Left forelimb (tissue), 1 donor: ENCODE measurements around the gene FZD10.

Source experiments
- DNase-seq: peaks from one replicate; pipeline ENCODE4 v3.0.0-alpha.2; 2018; ENCODE audit warnings: low spot score

Gene FZD10

DNA sequence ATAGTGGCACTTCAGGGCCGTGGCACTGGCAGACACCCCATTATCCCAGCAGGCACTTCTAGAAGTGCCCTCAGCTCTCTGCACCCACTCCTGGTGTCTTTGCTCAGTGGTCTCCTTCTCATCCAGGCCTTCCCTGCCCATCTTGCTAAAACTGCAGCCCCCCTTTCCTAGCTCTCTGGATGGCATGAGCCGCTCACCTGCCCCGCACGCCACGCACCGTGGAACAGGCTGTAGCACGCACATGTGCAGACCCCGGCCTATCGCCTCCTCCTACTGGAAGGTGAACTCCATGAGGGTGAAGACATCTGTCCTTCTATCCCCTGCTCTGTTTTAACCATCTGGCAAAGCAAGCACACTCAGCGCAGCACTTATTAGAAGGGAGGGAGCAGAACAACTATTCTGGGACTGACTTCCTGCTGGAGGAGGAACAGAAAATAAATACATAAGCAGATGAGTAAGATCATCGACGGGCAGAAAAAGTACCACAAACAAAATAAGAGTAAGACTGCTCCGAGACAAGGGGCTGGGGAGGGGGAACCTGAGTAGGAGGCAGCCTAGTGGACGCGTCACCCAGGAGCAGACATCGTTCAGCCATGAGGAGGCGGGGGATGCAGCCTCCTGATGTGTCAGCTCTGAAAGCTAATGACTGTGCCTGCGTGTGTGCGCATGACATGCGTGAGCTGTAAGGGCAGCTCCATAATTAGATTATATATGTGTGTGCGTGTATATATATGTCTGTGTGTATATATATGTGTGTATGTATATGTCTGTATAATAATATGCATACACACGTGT is 7.8 kb upstream of the FZD10 start:
- DNase-seq = no peak

DNA sequence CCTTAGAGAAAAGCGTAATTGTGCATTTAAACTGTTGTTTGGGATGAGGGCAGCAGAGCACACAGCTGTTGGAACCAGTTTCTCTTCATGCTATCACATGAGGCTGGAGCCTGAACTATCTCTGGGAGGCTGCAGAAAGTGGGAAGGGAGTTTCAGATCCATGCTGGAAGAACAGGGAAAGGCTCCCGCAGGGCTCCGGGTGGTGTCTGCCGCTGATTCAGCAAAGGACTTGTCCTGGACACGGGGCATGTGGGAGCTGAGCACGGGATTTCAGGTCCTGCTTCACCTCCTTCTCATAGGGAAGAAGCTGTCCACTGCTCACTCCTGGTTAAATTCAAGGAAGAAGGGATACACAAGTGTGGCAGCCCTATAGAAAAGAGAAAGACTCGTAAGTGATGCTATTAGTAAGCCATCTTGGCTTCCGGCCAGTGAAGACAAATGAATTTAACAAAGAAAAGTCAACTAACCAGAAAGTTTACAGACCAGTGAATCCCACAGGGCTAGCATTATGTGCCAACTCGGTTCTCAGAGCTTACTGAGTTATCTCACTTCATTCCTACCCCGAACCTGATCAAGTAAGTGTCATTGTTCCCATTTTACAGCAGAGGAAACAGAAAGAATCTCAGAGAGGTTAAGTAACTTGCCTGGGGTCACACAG is 6.7 kb upstream of the FZD10 start:
- no peak for DNase-seq

DNA sequence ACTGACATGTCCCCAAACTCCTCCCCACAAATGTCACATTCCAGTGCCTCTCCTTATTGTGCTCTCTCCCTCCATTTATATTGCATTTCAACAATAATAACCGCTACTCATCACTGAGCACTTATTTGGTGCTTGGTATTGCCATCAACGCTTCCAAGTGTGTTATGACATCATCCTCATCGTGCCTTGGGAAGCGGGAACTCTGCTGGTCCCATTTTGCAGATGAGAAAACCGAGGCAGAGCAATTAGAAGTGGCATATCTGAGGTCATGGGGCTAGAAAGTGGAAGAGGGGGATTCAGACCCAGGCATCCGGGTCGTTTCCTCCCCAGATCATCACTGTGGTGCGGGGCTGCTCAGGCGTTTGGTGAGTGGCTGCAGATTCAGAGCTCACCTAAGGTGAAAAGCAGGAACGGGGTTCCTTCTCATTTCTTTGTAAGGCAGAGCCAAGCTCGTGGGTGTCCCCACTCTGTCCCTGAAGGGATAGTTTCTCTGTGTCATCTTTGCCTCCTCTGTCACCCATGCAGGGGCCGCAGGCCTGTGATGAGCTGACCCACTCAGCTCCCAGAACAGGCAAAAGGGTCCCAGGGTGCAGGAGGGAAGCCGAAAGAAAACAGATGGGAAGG is 5.5 kb upstream of the FZD10 start:
- no peak for DNase-seq

DNA sequence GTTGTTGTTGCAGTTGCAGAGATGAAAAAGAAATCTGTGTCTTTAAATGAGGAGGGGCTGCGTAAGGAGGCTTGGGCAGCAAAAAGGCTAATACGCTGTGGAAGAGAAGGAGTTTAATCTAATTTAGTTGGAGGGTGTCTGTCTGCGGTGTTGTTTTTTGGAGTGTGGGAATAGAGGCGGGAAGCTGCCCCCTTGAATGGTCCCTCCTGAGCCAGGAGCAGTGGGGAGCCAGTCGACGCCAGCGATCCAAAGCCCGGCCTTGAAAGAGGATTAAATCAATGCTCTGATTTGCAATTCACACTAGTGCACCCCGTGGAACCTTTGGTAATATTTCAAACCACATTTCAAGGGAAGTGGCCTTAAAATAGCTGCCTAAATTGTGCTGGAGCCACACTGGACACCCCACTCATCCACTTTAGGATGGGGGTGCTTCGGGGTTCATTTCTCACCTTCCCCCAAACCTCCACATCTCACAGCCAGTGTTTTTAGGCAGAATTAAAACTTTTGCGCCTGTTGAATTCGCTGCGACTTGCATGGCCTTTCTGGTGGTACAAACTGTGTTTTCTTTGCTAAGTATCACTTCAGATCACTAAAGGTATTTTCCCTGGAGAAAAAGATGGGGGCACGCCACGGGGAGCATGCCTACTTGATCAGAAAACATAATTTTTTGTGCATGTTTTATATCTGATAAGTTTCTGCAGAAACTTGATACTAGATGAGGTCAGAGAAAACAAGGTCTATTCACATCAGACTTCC is 4.1 kb upstream of the FZD10 start:
- no peak for DNase-seq

DNA sequence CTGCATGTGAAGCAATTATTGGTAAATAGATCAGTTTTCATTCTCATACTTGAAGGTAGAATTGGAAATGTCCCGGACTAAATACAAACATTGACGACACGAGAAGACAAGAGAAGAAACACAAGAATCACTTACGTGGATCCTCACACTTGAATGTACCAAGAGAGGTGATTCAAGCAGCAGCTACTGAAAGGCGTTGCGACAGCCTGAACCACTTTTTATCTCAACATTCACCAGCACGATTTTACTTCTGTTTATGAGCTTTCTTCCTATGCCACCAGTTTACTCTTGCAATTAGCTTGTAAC is 3.6 kb upstream of the FZD10 start:
- DNase-seq = no peak

DNA sequence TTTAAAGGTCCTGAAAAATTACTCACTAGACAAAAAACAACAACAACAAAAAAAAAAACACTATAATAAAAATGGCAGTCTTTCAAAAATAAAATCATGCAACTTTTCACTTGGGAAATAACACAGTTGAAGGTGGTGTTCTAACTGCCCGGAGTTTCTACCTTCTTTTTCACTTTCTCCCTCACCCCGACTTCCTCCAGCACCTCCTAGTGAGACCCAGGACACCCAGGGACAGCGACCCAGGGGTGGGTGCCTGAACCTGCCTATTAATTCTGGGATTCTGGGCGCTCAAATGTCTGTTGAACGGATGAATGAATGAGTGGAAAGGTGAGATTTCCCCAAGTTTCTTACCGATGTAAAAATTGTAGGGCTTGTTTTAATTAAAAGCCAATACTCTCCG is 2.0 kb upstream of the FZD10 start:
- DNase-seq = no peak

DNA sequence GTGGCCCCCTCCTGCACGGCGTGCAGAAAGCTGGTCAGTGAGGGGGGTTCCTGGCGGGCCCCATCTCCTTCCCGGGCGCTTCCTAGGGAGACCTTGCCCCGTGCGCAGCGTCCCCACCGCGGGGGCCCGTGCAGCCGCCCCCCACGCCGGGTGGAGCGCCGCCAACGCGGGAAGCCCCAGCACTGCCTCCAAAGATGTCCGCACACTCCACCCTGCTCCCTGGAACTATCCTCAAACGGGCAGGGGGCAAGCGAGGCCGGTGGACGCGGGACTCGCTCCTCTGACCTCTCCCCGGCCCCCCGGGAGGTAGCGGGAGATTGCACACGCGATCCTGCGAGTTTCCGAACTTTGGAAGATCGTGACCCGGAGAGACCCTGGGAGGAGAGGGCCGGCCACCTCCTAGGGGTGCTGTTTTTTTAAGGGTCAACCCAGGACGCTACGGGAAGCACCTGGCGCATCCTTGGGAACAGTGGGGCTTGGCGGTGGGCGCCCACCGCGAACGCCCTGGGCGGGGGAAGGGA is 1.5 kb upstream of the FZD10 start:
- DNase-seq = no peak

DNA sequence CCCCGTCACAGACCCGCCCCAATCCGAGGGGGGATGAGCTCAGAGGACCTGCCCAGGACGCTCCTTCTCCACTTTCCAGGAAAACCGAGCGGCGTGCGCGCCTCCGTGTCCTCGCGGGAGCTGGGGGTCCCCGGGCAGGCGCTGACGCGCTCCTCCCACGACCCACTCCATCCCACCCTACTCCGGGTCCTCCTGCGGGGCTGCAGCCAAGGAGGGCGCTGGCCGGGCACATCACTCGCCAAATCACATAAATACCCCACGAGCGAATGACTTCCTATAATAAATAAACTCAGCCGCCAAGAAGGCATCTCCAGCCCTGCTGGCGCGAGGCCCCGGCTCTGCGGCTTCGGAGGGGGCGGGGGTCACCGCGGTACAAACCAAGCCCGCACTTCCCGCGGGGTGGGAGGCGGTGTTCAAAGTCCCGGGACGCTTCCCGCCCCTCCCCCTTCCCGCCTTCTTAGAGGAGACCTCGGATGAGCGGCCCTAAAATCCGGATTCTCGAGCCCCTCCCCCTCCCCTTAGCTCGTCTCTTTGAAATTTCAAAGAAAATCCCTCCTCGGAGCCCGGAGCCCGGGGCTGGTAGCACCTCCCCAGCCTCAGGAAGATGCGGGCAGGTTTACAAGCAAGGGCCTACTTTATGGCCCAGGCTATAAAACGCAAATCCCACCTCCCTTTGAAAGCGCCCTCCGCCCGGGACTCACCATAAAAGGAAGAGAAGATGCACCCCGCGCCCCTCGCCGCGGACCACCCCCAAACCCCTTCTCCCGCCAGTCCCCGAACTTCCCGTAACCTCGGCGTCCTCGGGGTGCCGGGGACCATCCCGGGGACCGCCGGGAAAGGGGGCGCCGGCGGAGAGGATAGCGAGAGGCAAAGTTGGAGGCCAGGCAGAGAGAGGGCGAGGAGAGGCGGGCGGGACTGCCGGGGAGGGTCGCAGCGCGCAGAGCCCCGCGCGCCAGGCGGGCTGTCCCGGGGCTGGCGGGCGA is 712 bp upstream of the FZD10 start:
- DNase-seq = peak; percentile 72

DNA sequence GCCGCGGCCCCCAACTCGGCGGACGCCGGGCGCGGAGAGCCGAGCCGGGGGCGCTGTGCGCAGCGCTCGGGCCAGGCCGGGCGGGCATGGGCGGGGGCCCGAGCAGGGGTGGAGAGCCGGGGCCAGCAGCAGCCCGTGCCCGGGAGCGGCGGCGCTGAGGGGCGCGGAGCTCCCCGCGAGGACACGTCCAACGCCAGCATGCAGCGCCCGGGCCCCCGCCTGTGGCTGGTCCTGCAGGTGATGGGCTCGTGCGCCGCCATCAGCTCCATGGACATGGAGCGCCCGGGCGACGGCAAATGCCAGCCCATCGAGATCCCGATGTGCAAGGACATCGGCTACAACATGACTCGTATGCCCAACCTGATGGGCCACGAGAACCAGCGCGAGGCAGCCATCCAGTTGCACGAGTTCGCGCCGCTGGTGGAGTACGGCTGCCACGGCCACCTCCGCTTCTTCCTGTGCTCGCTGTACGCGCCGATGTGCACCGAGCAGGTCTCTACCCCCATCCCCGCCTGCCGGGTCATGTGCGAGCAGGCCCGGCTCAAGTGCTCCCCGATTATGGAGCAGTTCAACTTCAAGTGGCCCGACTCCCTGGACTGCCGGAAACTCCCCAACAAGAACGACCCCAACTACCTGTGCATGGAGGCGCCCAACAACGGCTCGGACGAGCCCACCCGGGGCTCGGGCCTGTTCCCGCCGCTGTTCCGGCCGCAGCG is 639 bp downstream of the FZD10 start:
- no peak for DNase-seq

DNA sequence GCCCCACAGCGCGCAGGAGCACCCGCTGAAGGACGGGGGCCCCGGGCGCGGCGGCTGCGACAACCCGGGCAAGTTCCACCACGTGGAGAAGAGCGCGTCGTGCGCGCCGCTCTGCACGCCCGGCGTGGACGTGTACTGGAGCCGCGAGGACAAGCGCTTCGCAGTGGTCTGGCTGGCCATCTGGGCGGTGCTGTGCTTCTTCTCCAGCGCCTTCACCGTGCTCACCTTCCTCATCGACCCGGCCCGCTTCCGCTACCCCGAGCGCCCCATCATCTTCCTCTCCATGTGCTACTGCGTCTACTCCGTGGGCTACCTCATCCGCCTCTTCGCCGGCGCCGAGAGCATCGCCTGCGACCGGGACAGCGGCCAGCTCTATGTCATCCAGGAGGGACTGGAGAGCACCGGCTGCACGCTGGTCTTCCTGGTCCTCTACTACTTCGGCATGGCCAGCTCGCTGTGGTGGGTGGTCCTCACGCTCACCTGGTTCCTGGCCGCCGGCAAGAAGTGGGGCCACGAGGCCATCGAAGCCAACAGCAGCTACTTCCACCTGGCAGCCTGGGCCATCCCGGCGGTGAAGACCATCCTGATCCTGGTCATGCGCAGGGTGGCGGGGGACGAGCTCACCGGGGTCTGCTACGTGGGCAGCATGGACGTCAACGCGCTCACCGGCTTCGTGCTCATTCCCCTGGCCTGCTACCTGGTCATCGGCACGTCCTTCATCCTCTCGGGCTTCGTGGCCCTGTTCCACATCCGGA is 1.4 kb downstream of the FZD10 start:
- DNase-seq = no peak

DNA sequence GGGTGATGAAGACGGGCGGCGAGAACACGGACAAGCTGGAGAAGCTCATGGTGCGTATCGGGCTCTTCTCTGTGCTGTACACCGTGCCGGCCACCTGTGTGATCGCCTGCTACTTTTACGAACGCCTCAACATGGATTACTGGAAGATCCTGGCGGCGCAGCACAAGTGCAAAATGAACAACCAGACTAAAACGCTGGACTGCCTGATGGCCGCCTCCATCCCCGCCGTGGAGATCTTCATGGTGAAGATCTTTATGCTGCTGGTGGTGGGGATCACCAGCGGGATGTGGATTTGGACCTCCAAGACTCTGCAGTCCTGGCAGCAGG is 1.9 kb downstream of the FZD10 start:
- no peak for DNase-seq

DNA sequence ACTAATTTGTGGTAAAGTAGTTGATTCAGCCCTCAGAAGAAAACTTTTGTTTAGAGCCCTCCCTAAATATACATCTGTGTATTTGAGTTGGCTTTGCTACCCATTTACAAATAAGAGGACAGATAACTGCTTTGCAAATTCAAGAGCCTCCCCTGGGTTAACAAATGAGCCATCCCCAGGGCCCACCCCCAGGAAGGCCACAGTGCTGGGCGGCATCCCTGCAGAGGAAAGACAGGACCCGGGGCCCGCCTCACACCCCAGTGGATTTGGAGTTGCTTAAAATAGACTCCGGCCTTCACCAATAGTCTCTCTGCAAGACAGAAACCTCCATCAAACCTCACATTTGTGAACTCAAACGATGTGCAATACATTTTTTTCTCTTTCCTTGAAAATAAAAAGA is 2.7 kb downstream of the FZD10 start:
- DNase-seq = no peak

DNA sequence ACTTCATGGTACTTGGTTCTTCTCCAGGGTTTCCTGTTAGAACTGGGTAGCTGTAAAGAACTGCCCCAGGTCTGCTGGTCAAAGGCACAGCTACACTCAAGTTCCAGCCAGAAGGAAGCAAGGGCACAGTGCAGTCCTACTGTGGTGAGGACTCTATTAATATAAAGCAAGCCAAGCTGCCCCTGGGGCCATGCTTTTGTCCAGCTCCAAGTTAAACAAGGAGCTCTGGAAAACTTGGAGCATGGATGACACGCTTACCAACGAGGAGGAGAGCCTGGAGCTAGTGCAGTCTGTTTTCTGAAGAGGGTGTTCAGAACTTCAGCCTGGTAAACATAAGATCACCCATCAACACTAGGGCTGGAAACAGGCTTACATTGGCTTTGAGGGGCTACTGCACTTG is 4.0 kb downstream of the FZD10 start:
- no peak for DNase-seq

DNA sequence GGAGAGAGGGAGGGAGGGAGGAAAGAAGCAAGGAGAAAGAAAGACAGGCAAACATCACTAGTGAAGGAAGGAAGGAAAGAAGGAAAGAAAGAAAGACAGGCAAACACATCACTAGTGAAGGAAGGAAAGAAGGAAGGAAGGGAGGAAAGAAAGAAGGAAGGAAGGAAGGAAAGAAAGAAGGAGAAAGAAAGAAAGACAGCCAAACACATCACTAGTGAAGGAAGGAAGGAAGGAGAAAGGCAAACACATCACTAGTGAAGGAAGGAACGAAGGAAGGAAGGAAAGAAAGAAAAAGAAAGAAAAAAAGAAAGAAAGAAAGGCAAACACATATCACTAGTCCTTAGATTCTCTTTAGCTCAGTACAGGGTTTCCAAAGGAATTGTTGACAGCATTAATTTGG is 5.3 kb downstream of the FZD10 start:
- DNase-seq = no peak

DNA sequence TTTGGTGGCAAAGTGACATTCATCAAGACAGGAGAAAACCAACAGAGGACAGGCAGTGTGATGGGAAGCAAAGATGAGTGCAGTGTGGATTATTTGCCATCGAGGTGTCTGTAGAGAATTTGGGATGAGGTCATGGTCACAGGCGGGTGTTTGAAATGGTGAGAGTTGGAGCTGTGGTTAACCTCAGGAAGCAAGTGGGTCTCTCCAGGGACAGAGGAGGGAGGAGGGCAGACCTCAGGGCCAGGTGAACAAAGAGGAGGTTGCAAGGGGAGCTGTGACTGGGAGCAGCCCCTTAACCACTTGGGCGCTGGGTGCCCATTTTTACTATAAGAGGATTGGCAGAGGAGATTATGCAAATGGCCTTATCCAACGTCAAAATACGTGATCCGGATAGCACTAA is 7.0 kb downstream of the FZD10 start:
- no peak for DNase-seq

DNA sequence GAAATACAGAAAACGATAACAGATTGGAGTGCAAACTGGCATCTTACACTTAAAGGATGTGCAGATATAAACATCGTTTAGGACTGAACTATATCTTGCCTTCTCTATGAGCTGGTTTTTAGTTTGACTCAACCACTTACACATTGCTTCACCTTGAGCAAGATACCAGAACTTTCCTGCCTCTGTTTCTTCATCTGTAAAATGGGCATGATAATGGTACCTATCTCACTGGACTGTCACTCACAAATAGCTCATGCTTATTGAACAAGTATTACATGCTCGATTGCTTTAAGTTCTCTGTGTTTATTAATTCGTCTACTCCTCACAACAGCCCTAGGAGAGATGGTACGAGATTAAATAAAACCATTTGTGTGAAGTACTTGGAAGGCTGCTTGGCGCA is 7.7 kb downstream of the FZD10 start:
- no peak for DNase-seq

DNA sequence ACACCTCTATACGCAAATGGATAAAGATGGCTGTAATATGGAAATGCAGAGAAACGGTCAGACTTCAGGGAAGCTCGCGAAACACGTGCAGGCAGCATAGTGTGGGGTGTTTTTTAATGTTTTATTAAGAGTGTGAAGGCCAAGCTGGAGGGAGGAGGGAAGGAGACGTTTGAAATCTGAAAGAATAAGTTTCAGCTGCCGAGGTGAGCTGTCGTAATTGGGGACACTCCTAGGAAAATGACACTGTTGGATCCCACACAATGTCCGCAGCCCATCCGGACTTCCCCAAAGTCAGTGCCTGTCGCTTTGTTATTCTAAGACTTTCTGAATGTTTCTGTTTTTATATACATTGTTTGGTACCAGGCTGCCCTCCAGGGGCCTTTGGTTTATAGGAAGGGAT is 8.3 kb downstream of the FZD10 start:
- no peak for DNase-seq

DNA sequence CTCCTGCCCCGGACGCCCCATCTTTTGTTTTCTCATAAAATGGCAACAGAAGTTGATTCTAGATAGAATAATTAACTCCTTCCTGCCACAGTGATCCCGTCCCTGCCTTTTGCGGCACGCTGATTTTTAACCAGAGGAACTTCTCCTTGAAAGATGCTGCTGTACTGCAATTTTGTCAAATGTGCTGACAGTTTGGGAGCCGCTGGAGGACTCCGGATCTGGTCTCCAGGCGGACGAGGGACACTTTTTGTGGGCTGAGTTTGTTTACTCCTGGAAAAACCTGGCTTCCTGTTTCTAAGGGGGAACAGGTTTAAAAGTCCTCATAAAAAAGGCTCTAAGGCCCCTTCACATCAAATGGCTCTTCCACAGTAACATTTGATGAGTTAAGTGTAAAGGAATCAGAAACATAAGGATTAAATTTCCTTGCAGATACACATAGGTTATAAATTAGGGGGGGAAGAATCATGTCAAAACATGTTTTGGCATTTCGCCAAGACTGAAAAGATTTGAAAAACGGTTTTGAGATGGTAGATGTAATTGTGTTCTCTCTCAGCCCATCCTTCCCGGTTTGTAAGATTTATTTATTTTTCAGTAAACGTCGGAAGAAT is 15.5 kb downstream of the FZD10 start:
- DNase-seq = no peak

DNA sequence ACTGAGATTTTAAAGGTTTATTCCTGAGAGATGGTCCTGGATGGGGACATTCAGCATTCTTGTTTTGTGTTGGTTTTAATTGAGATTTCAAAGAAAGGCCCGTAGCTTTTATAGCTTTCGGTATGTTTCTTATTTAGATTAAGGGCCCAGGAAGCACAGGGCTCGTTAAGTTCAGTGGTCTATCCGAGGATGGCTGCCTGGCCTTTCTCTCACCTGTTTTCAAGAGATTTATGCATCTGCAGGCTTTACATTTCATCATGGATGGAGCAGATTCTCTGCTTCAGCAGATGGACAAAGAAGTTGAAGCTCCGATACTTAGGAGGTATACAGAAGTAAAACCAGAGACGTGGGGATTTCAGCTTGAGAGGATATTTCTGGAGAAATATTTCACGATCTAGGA is 16.0 kb downstream of the FZD10 start:
- no peak for DNase-seq

DNA sequence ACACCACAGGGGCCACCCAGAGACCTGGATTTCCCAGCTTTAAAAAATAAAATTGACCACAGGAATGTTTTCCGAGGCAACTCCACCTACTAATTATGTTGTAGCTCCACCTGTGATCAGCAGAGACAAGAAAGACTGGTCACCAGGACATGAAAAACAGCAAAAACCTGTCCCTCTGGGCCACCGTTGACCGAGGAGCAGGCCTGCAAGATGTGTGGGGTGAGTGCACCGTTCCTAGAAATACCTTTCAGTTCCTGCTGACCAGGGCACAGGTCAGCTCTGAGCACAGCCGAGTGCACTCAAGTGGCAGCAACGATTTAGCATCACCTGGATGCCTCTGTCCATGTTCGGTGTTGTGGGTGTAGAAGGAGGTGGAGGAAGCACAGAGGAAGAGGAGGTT is 16.9 kb downstream of the FZD10 start:
- no peak for DNase-seq
